A673 (cell line): ENCODE data around the gene GC. TPM values are rescaled to one million over a fixed set of nuclear protein-coding genes. Genes with fewer than 3 reads are reported as not detected.
A peak's percentile ranks its signal among the peaks of the same experiment; 100 is the strongest.

ENCODE experiments used
- BruUV-seq: library from RNA; stranded (reverse); fragments of 400-500 nt; replicated peaks from 2 replicates; lab custom pipeline; 2021; lab: Mats Ljungman, UMichigan
- CTCF ChIA-PET: fragments of 300-600 bp; sonication (Branson Sonifier 250); formaldehyde crosslinking; loops from one replicate; lab custom pipeline; 2022; ENCODE audit warnings: antibody characterized with exemption; lab: Charles Lee
- POLR2A ChIA-PET: fragments of 300-600 bp; sonication (Branson Sonifier 250); formaldehyde crosslinking; loops from one replicate; lab custom pipeline; 2022; ENCODE audit warnings: antibody characterized with exemption; ENCODE audit not compliant: low non-redundant PET; lab: Charles Lee
- DNase-seq: peaks from one replicate; pipeline ENCODE4 v3.0.0-alpha.2; 2015; ENCODE audit warnings: low spot score
- H3K27ac ChIP-seq: fragments of 200-600 bp; sonication (generic); 2 replicates; pipeline ENCODE4 v1.5.1; 2016; ENCODE audit warnings: mixed run types, low read depth, mild to moderate bottlenecking, mixed read lengths, antibody characterized with exemption, low read length; ENCODE audit not compliant: poor library complexity, severe bottlenecking
- H3K27me3 ChIP-seq: fragments of 200-600 bp; sonication (generic); replicated peaks from 2 replicates; pipeline ENCODE4 v1.6.1; 2017; ENCODE audit warnings: mixed run types, low read depth, mild to moderate bottlenecking, mixed read lengths, antibody characterized with exemption, low read length; ENCODE audit not compliant: insufficient read depth, poor library complexity
- H3K36me3 ChIP-seq: fragments of 200-600 bp; sonication (generic); 2 replicates; pipeline ENCODE4 v1.6.1; 2016; ENCODE audit warnings: mixed run types, mild to moderate bottlenecking, mixed read lengths, antibody characterized with exemption, low read length; ENCODE audit not compliant: insufficient read depth, poor library complexity, severe bottlenecking
- H3K4me1 ChIP-seq: fragments of 200-600 bp; sonication (generic); 2 replicates; pipeline ENCODE4 v1.6.1; 2017; ENCODE audit warnings: mixed run types, mild to moderate bottlenecking, mixed read lengths, antibody characterized with exemption, low read length; ENCODE audit not compliant: insufficient read depth, poor library complexity, severe bottlenecking
- H3K4me3 ChIP-seq: fragments of 200-600 bp; sonication (generic); 2 replicates; pipeline ENCODE4 v1.5.1; 2016; ENCODE audit warnings: low read depth, mixed run types, mild to moderate bottlenecking, mixed read lengths, low read length; ENCODE audit not compliant: poor library complexity, severe bottlenecking
- H3K9me3 ChIP-seq: fragments of 200-600 bp; sonication (generic); 2 replicates; pipeline ENCODE4 v1.6.1; 2016; ENCODE audit warnings: mixed run types, low read depth, mild to moderate bottlenecking, mixed read lengths, antibody characterized with exemption, low read length; ENCODE audit not compliant: poor library complexity, severe bottlenecking
- CTCF ChIP-seq: fragments of 300-800, 200-600 bp; sonication (generic); conservative IDR thresholded peaks from 2 replicates; pipeline ENCODE4 v1.5.1; 2017; ENCODE audit warnings: low read depth, mild to moderate bottlenecking, antibody characterized with exemption, low read length, moderate library complexity, mixed read lengths
- EZH2 ChIP-seq: fragments of 200-600 bp; sonication (generic); IDR thresholded peaks from 2 replicates; pipeline ENCODE4 v1.6.1; 2017; ENCODE audit warnings: borderline replicate concordance, low read depth, mild to moderate bottlenecking, mixed read lengths, antibody characterized with exemption, low read length; ENCODE audit not compliant: poor library complexity, severe bottlenecking
- intact Hi-C: fragments of 100-400 bp; cut with micrococcal nuclease; formaldehyde crosslinking; loops from one replicate; pipeline ENCODE4 v1.10.0; 2022; ENCODE audit not compliant: unreplicated experiment
- total RNA-seq: library from RNA; stranded (reverse); gene quantifications from 2 replicates; pipeline ENCODE4 v1.2.3, GENCODE V29; 2021

Gene GC
- total RNA-seq, 1 experiment from 2014 or later: not detected

GRCh38 chr4:71711044-71711984 is 72.6 kb downstream of the GC start:
- CTCF ChIA-PET: no interaction called here
- POLR2A ChIA-PET: no interaction called here
- intact Hi-C loops: loop anchor here (5.0 to 10.0 kb wide), 5 partner anchors 157 to 1109 kb away; no protein-coding TSS in a partner anchor
- no peak for DNase-seq
- TF ChIP-seq CTCF: no peak
- no peak for TF ChIP-seq EZH2
- Histone ChIP-seq H3K4me1 (no peaks in the 10 kb centered on the region), H3K9me3 (no peaks in the 10 kb centered on the region), H3K36me3 (no peaks in the 10 kb centered on the region), H3K27ac (no peak overlapping the region), H3K27me3 (no peaks in the 10 kb centered on the region), H3K4me3 (no peak overlapping the region)
- no TSS peak for BruUV-seq

- peak; percentile 1 for DNase-seq
- Histone ChIP-seq H3K9me3 (no peaks in the 10 kb centered on the region), H3K4me3 (no peak overlapping the region), H3K27ac (no peak overlapping the region), H3K36me3 (no peaks in the 10 kb centered on the region), H3K4me1 (no peaks in the 10 kb centered on the region), H3K27me3 (no peaks in the 10 kb centered on the region)
- intact Hi-C loops: loop anchor here (5.0 to 10.0 kb wide), 5 partner anchors 155 to 1108 kb away; no protein-coding TSS in a partner anchor
- ChIA-PET CTCF (interaction anchor here (0.6 kb wide), 1 partner anchor 10 kb away, joined by 3 read pairs; no protein-coding TSS in a partner anchor), POLR2A (no interaction called here)
- TF ChIP-seq CTCF (peak; percentile 28; the same call in 1 of the 2 replicates), EZH2 (no peak)
- BruUV-seq: no TSS peak
These were observed 73.9 kb downstream of the GC start for GRCh38 chr4:71709961-71710360.

GRCh38 chr4:71698141-71698540 is 85.7 kb downstream of the GC start:
- Histone ChIP-seq H3K27ac (no peak overlapping the region), H3K4me1 (no peaks in the 10 kb centered on the region), H3K4me3 (no peak overlapping the region), H3K9me3 (no peaks in the 10 kb centered on the region), H3K27me3 (no peaks in the 10 kb centered on the region), H3K36me3 (no peaks in the 10 kb centered on the region)
- no peak for TF ChIP-seq EZH2
- TF ChIP-seq CTCF: no peak
- CTCF ChIA-PET: no interaction called here
- POLR2A ChIA-PET: no interaction called here
- no TSS peak for BruUV-seq
- DNase-seq: no peak
- intact Hi-C loops: no loop called here
